NCI-H2107 treated with DMSO at 0.1 percent for 48 hours (cell line): ENCODE data around the gene PCDHB1.
"Not testable (repeated sequence)": the region's sequence is repeated elsewhere in the genome, so short reads cannot be mapped to it uniquely, and the experiment has no call there.

Experiments used
- DNase-seq: peaks from one replicate; lab custom pipeline; 2025; ENCODE audit not compliant: unreplicated experiment; lab: John Stamatoyannopoulos, UW

PCDHB1 gene

GRCh38 chr5:141051521-141051866 lies 320 bp downstream of the PCDHB1 start:
- peak; percentile 39 for DNase-seq

GRCh38 chr5:141077826-141078225 lies 26.7 kb downstream of the PCDHB1 start:
- no peak for DNase-seq

GRCh38 chr5:141082228-141082627 lies 31.1 kb downstream of the PCDHB1 start:
- no peak for DNase-seq

DNA sequence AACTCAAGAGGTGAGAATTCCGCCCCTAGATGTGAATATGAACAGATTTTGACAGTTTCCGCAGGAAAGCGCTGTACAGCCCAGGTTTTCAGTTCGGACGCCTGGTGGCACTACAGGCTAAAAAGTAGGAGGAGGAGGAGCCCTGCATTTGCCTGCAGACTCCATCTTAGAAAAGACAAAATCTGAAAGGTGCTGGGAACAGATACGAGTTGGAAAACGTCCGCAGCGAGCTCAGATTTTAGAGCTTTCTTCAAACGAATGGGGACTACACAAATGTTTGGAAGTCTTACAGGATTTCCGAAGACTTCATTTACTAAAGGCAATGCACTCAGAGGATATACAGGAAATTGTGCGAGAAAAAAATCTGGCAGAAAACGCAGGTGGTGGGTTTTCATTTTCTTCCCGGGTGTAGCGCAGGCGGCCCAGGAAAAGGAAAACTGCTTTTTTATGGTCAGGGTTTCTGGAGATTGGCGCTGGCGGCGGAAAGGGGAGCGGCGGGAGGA lies 33.4 kb downstream of the PCDHB1 start:
- no peak for DNase-seq

GRCh38 chr5:141094481-141095262 lies 43.5 kb downstream of the PCDHB1 start, which contains the start of gene PCDHB2:
TSS of gene PCDHB2 (plus strand) at chr5:141094615. CDS start at chr5:141094791, 176 bp downstream.
- no peak for DNase-seq

- no peak for DNase-seq
Measured at GRCh38 chr5:141095263-141095641, 44.1 kb downstream of the PCDHB1 start.

- not testable (repeated sequence) for DNase-seq
Measured at GRCh38 chr5:141096181-141096580, 45.0 kb downstream of the PCDHB1 start.

DNA sequence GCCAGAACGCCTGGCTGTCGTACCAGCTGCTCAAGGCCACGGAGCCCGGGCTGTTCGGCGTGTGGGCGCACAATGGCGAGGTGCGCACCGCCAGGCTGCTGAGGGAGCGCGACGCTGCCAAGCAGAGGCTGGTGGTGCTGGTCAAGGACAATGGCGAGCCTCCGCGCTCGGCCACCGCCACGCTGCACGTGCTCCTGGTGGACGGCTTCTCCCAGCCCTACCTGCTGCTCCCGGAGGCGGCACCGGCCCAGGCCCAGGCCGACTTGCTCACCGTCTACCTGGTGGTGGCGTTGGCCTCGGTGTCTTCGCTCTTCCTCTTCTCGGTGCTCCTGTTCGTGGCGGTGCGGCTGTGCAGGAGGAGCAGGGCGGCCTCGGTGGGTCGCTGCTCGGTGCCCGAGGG lies 45.4 kb downstream of the PCDHB1 start:
- DNase-seq, result not testable (repeated sequence)

- DNase-seq, result peak; percentile 65
Measured at GRCh38 chr5:141100243-141100805, 49.1 kb downstream of the PCDHB1 start, which contains the start of gene PCDHB3. TSS of gene PCDHB3 (plus strand) at chr5:141100473. CDS start at chr5:141100650, 177 bp downstream.

DNA sequence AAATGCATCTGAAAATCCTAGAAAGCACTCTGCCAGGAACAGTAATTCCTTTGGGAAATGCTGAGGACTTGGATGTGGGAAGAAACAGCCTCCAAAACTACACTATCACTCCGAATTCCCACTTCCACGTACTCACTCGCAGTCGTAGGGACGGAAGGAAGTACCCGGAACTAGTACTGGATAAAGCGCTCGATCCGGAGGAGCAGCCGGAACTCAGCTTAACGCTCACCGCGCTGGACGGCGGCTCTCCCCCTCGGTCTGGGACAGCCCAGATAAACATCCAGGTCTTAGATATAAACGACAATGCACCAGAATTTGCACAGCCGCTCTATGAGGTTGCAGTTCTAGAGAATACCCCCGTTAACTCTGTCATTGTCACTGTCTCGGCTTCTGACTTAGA lies 49.9 kb downstream of the PCDHB1 start:
- DNase-seq, result no peak

DNA sequence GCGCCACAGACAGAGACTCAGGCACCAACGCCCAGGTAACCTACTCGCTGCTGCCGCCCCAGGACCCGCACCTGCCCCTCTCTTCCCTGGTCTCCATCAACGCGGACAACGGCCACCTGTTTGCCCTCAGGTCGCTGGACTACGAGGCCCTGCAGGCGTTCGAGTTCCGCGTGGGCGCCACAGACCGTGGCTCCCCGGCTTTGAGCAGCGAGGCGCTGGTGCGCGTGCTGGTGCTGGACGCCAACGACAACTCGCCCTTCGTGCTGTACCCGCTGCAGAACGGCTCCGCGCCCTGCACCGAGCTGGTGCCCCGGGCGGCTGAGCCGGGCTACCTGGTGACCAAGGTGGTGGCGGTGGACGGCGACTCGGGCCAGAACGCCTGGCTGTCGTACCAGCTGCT lies 50.9 kb downstream of the PCDHB1 start:
- DNase-seq, result not testable (repeated sequence)

DNA sequence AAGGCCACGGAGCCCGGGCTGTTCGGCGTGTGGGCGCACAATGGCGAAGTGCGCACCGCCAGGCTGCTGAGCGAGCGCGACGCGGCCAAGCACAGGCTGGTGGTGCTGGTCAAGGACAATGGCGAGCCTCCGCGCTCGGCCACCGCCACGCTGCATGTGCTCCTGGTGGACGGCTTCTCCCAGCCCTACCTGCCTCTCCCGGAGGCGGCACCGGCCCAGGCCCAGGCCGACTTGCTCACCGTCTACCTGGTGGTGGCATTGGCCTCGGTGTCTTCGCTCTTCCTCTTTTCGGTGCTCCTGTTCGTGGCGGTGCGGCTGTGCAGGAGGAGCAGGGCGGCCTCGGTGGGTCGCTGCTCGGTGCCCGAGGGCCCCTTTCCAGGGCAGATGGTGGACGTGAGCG lies 51.3 kb downstream of the PCDHB1 start:
- DNase-seq, result not testable (repeated sequence)

DNA sequence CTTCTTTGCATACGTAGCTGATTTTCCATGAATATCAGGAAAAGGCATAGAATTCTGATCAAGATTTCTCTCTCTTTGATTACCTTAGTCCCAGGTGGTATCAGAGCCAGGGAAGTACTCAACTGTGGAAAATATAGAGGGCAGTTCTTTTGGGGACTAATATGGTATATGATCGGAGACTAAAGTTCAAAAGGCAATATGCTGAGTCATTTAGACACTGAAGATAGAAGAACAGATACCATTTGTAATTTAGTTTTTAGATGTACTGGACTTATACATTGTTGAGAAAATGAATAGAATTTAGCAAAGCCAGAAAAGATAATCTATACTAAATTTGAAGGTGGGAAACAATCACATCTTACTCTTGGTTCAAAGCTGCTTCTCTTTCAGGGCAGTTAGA lies 54.2 kb downstream of the PCDHB1 start:
- no peak for DNase-seq
